NCI-H510A (cell line): ENCODE results near the gene FIBP.

ENCODE experiments used
- DNase-seq: peaks from one replicate; lab custom pipeline; 2025; lab: John Stamatoyannopoulos, UW

The FIBP gene

DNA sequence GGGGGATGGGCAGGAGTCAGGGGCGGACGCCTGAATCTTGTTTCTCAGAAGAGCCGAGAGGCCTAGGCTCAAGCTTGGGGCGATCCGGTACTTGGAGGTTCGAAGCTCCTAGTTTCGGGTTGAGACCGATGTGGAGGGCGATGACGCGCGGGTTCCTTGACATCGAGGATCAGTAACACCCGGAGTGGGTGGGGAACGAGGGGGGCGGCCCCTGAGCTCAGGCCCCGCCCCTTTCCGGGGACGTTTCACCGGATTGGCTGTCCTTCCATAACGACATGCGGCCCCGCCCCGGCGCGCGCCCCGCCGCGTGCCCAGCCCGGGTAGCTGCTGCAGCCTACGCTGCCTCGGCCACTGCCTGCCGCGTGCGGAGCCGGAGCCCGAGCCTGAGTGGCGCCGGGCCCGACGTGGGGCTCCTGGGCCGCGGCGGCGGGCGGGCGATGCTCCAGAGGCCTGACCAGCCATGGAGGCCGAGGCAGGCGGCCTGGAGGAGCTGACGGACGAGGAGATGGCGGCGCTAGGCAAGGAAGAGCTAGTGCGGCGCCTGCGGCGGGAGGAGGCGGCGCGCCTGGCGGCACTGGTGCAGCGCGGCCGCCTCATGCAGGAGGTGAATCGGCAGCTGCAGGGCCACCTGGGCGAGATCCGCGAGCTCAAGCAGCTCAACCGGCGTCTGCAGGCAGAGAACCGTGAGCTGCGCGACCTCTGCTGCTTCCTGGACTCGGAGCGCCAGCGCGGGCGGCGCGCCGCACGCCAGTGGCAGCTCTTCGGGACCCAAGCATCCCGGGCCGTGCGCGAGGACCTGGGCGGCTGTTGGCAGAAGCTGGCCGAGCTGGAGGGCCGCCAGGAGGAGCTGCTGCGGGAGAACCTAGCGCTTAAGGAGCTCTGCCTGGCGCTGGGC lies 2.3 kb upstream of the FIBP start, which contains the start of gene CCDC85B:
Gene CCDC85B, plus strand, starts transcription at position 350 of the 895 bp plus-strand sequence. Its CDS starts 111 bp downstream, at position 461.
- peak; percentile 82 for DNase-seq

DNA sequence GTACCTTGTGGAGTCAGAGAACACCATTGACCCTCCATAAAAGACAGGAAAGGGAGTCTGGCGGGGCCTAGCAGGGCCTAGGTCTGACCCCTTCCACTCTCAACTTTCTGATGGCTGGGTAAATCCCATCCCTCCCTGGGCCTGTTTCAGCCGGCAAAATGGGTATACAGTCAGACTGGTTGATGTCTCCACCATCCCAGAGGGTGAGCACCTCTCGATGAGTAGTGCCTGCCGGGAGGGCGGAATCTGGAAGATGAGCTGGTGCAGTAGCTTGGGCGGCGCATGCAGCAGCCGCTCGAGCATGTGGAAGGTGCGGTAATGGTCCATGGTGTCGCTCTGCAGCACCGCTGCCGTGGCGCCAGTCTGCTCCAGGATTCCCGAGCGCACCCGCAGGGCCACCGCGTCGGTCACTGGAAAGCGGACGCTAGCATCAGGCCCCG lies 528 bp downstream of the FIBP start:
- no peak for DNase-seq

DNA sequence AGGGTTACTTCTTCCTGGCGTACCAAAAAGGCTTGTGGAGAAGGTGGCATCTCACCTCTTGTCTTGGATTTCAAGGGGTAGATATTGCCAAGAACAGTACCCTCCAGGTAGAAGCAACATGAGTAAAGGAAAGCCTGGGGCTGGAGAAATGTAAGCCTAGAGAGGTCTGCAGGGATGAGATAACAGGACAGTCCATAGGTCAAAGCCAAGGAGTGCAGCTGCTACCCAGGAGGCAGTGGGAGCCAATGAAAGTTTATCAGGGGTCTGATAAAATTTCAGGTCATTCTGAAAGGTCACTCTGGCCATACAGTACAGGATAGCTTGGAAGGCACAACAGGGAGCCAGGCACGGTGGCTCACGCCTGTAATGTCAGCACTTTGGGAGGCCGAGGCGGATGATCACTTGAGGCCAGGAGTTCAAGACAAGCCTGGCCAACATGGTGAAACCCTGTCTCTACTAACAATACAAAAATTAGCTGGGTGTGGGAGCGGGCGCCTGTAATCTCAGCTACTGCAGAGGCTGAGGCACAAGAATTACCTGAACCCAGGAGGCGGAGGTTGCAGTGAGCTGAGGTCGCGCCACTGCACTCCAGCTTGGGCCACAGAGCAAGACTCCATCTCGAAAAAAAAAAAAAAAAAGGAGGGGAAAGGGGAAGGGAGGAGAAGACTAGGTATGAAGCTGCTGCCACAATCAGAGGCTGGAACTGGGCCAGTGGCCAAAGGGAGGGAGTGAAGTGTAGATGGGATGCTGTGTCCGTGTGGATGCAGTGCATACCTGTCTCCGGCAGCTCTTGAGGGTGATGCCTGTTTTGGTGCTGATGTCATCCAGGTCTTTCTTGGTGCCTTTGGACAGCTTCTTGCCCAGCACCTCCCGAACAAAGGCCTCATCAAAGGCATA lies 1.2 kb downstream of the FIBP start:
- DNase-seq = no peak

DNA sequence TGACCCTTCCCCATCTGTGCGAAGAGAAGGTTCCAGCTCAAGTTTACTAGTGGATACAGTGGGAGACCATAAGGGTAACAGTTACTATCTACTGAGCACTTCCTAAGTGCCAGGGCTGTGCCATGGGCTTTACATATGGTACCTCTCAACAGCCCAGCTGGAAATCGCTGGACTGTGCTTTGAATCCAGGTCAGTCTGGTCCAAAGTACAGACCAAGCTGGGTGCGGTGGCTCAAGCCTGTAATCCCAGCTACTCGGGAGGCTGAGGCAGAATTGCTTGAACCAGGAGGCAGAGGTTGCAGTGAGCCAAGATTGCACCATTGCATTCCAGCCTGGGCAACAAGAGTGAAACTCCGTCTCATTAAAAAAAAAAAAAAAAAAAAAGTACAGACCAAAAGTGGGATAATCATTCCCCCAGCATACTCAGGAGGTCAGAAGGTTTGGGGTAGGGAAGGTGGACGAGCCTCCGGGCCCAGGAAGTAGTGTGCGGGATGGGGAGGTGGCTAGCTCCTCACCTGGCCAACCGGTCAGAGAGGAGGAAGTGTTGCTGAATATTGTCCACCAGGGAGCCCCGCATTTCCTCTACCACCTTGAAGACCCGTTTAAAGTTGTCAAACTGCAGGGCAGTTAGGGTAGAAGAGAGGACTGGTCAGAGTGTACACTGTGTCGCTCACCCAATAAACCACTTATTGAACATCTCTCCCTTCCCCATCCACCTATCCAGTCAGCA lies 2.3 kb downstream of the FIBP start:
- no peak for DNase-seq

DNA sequence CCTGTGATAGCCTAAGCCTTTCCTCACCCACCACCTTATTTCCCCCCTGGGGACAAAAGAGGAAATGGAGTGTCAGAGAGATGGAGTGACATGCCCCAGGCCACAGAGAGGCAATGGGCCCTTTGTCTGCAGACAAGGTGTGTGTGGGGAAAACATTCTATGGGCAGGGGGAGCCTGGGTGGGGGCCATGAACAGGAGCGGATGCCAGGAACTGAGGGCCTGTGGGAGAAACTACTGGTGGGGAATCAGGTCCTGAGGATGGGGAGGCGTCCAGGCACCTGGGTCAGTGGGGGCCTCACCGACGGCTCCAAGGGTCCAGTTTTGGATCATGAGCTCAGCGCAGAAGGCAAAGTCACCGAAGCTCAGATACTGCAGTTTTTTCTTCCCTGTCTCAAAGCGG lies 3.0 kb downstream of the FIBP start:
- no peak for DNase-seq

DNA sequence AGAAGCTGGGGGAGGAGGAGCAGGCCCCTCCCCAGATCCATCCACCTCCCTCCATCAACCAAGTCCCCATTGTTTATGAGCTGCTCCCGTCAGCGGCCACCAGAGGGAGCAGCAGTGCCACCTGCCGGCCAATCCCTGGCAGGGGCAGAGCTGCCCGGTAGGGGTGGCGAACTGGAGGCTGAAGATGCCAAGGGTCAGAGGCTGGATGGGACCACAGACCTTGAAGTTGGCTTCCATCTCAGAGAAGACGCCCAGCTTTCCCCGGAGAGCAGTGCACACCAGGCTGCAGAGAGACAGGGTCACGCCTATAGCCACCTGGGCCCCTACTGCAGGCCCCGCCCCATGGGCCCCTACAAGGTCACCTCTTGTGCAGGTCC lies 3.6 kb downstream of the FIBP start:
- DNase-seq = peak; percentile 45

DNA sequence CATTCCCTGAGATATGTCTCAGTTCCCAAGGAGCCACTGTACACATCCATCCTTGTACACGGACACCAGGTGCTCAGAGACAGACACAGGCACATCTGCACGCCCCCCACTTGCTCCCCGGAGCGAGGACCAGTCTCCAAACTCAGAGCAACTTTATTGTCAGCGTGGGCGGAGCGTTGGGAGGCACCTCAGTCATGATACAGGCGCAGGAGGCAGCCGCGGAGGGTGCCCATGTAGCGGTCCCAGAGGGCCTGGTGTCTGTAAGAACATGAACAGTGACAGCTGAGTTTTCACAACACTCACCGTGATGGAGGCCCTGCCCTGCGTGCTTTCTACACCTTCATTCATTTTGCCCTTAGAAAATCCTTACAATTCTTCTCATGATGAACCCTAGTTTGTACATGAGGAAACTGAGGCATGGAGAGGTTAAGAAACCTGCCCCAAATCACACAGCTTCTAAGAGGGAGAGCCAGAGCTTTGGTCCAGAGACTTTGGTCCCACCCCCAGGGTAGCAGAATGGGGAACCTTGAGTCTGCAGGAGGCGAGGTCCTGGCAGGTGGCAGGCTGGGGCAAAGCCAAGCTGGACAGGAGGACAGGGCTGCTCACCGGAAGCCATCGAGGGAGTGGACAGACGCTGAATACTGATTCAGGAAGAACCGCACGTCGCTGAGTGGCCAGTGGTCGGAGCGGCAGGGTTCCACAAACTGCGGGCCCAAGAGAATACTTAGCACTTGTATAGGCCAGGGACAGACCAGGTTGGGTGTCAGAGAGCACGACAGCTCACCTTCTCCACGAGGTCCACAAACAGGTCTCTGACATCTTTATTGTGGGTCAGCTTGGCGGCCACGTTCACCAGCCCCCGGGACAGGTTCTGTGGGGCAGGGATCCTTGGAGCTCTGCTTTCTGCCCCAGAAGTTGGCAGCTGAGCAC lies 4.2 kb downstream of the FIBP start:
- DNase-seq = no peak

DNA sequence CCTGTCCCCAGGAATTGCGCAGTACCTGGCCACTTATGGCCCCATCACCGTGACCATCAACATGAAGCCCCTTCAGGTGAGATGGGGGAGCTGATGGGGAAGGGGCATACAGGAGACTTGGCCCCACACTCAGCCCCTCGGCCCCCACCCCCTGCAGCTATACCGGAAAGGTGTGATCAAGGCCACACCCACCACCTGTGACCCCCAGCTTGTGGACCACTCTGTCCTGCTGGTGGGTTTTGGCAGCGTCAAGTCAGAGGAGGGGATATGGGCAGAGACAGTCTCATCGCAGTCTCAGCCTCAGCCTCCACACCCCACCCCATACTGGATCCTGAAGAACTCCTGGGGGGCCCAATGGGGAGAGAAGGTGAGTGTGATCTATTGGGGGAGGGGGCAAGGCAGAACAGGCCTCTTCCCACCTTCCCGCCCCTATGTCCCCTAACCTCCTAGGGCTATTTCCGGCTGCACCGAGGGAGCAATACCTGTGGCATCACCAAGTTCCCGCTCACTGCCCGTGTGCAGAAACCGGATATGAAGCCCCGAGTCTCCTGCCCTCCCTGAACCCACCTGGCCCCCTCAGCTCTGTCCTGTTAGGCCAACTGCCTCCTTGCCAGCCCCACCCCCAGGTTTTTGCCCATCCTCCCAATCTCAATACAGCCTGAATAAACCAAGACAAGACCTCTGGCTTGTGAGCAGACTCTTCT lies 5.1 kb downstream of the FIBP start:
- DNase-seq = no peak

DNA sequence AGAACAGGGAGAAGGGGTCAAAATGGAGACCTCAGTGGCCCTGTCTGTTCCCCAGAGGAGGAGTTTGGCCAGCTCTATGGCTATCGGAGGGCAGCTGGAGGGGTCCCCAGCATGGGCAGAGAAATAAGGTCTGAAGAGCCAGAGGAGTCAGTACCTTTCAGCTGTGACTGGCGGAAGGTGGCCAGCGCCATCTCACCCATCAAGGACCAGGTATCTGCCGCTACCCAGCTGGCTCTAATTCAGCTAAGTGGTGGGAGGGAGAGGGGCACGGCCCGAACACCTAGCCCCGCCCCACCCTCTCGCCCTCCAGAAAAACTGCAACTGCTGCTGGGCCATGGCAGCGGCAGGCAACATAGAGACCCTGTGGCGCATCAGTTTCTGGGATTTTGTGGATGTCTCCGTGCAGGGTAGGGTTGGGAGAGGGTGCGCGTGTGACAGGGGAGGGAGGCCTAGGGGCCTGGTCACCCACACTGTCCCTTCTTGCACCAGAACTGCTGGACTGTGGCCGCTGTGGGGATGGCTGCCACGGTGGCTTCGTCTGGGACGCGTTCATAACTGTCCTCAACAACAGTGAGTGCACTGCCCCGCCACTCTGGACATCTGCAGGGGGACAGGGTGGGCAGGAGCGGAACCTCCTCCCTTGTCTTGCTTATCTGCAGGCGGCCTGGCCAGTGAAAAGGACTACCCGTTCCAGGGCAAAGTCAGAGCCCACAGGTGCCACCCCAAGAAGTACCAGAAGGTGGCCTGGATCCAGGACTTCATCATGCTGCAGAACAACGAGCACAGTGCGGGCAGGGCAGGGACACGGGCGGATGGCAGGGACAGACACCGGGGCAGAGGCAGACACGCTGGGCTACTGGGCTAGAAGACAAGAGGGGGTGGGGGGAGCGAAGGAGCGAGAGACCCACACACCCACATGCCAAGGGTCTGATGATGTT lies 5.9 kb downstream of the FIBP start:
- no peak for DNase-seq

DNA sequence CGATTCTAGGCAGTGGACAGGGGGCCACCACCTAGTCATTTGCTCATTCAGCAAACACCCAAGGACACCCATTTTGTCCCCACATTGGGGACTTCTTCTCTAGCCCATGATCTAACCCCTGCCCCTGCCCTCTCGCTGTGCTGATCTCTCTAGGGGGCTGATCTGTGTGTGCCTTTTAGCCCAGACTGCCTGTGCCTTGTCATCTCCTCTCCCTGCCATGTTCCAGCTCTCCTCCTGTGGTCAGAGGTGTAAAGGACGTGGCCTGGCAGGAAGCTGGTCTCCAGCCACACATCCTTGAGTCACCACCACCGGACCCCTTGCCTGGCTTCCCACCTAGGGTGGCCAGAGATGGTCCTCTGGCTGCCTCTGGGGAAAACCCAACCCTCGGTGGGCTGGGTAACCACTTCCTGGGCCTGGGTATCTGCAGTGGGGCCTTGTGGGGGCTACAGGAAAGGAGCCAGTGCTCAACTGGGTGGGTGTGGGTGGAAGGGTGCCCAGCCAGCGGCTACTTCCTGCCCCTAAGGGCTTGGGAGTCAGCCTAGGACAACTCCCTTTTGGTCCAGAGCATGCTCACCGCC lies 7.3 kb downstream of the FIBP start:
- DNase-seq = no peak

DNA sequence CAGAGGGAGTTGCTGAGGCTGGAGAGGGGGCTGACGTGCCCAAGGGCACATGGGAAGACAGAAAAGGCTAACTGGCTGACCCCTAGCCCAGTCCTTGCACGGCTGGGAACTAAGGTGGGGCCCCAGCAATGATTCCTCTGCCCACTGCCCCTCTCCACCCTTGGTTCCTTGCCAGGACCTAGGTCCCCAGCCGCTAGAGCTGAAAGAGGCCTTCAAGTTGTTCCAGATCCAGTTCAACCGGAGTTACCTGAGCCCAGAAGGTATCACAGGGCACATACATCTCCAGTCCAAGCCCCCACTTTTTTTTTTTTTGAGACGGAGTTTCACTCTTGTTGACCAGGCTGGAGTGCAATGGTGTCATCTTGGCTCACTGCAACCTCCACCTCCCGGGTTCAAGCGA lies 8.2 kb downstream of the FIBP start:
- no peak for DNase-seq

DNA sequence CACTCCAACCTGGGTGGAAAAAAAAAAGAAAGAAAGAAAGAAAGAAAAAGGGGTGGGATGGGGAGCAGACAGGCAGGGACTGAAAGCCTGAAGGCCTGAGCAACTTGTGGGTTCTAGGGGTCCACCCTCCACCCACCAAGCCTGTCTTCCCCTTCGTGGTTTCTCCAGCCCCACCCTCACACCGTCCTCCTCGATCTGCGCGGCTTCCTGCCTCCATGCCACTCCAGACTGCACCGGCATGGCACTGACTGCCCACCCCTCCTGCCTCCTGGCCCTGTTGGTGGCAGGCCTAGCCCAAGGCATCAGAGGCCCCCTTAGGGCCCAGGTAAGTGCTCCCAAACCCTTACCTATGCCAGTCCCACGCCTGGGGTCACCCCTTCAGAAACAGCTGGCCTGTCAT lies 8.7 kb downstream of the FIBP start, which contains the start of gene CTSW:
Gene CTSW, plus strand, starts transcription at position 221 of the 400 bp plus-strand sequence. Its CDS starts 18 bp downstream, at position 239.
- no peak for DNase-seq

DNA sequence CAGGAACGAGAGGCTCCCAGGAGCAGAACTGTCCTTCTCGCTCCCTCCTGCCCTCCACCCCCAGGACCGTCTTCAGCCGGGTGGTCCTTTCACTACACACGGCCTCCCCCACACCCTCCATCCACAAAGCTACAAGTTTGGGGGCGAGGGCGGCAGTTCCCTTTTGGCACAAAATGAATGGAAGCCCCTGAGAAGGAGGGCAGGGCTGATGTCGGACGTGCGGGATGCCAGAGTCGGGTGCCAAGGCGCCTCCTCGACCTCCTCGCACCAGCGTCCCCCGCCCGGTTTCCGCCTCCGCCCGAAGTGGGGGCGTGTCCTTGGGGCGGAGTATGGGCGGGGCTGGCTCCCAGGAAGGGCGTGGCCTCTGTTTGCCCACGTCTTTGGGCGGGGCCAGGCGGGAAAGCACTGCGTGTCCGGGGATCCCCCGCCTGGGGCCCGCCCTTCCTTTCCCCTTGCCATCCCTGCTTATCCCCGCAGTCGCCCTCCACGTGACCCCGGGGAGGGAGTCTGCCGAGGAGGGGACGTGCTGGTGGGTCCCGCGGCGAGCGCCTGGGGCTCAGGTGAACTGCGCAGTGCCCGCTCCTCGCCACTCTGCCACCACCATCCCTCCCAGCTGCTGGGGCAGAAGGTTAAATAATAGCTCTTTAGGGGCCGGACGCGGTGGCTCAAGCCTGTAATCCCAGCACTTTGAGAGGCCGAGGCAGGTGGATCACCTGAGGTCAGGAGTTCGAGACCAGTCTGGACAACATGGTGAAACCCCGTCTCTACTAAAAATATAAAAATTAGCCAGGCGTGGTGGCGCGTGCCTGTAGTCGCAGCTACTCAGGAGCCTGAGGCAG lies 14.7 kb downstream of the FIBP start:
- peak; percentile 87 for DNase-seq

DNA sequence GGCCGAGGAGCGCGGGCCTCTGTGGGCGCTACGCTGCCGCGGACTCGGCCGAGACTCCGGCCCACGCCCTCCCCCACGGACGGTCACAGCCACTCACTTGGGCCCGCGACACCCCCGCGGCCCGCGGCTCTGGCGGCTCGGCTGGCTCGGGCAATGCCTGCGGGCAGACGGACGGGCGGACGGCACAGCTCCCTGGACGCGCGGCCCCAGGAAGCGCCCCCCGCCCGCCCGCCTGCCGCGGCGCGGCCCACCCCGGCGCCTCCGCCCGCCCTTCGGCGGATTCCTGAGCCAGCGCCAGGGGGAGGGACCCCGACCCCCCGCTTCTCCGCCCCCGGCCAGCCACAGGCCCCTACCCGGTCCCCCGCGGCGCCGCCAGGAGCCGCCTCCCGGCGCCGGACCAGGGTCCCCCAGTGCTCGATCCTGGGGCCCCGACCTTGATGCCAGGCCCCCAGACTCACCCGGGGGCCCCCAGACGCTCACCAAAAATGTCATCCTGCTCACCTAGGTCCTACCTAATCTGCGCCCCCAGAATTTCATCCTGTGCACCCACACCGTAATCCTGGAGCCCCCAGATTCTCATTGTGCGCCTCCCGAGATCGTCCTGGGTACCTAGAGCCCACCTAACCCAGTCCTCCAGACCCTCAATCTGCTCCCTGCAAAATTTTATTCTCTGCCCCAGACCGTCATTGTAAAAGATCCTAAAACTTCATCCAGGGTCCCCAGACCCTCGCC lies 15.5 kb downstream of the FIBP start, which contains the start of gene EFEMP2:
Gene EFEMP2, minus strand, starts transcription at position 215 of the 732 bp plus-strand sequence. CDS start 446 bp downstream, outside the sequence.
- no peak for DNase-seq

DNA sequence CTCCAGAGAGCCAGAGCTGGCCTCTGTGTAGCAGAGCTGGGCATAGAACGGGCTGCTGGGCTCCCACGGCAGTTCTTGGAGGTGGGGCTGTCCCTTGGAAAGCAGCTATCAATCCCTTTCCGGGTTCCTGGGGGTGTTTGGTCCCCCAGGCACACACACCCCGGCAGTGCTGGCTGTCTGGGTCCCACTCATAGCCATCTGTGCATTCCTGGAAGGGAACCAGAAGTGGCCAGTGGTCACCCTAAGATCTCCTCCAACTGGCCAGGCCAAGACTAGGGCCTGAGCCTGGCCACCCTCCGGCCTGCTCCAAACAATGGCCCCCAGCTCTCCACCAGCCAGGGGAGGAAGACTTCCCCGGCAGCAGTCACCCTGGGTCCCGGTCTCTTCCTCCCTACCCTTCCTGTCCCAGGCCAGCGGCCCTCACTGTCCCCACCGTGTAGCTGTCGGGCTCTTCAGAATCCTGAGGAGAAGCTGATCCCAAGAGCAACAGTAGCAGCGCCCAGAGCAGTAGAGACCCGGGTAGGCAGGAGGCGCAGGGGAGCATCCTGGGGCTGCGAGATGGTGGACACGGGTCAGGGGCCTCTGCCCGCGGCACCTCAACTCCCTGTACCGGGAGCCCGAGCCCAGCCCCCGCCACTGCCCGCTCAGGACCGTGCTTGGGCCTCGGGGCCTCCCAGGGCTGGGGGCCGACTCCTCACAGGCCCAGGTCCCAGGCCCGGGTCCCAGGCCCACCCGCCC lies 16.3 kb downstream of the FIBP start:
- no peak for DNase-seq
